ENCODE results near the gene ADSS2. TPM values are rescaled to one million over a fixed set of nuclear protein-coding genes. Genes with fewer than 3 reads are reported as not detected.
"Not testable (repeated sequence)": the region's sequence is repeated elsewhere in the genome, so short reads cannot be mapped to it uniquely, and the experiment has no call there.

The ADSS2 gene
- polyA plus RNA-seq (2013, experiment 1 of 2) = 30.7 TPM
- 34.8 TPM for polyA plus RNA-seq (2013, experiment 2 of 2)

GRCh38 chr1:244451539-244451950 lies at the start of gene ADSS2:
Gene ADSS2, minus strand, starts transcription at chr1:244451909. Its CDS starts 92 bp downstream, at chr1:244451817.
- Histone ChIP-seq H3K9me3 (ENCODE audit: control insufficient read depth, low read length) (peaks cover 10% of the 10 kb centered on the region), H3K4me3 (ENCODE audit: extremely low read depth, insufficient read depth, low read length, poor library complexity, severe bottlenecking) (peak within 1 kb of the TSS; percentile 92), H3K27ac (ENCODE audit: low read depth, low read length, severe bottlenecking) (peak within 1 kb of the TSS; percentile 87), H3K36me3 (ENCODE audit: control insufficient read depth, insufficient read depth, low read length) (peaks cover 3% of the 10 kb centered on the region), H3K4me1 (ENCODE audit: control insufficient read depth, insufficient read depth, low read length, poor library complexity, severe bottlenecking) (peaks cover 22% of the 10 kb centered on the region)
- WGBS, 2 experiments (ENCODE audit: insufficient coverage in 2 of 2) = 0 to 1% methylated on average over 30 to 38 of the region's 45 CpGs

DNA sequence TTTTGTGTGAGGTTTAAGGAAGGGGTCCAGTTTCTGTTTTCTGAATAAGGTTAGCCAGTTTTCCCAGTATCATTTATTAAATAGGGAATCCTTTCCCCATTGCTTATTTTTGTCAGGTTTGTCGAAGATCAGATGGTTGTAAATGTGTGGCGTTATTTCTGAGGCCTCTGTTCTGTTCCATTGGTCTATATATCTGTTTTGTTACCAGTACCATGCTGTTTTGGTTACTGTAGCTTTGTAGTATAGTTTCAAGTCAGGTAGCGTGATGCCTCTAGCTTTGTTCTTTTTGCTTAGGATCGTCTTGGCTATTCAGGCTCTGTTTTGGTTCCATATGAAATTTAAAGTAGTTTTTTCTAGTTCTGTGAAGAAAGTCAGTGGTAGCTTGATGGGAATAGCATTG lies 48.8 kb upstream of the ADSS2 start:
- not testable (repeated sequence) for H3K36me3 ChIP-seq (ENCODE audit: control insufficient read depth, insufficient read depth, low read length); H3K9me3 ChIP-seq (ENCODE audit: control insufficient read depth, low read length); H3K4me1 ChIP-seq (ENCODE audit: control insufficient read depth, insufficient read depth, low read length, poor library complexity, severe bottlenecking); H3K4me3 ChIP-seq (ENCODE audit: extremely low read depth, insufficient read depth, low read length, poor library complexity, severe bottlenecking); H3K27ac ChIP-seq (ENCODE audit: low read depth, low read length, severe bottlenecking)
- WGBS, 2 experiments (ENCODE audit: insufficient coverage in 2 of 2) = 60 to 89% methylated on average over 1 to 3 of the region's 4 CpGs

GRCh38 chr1:244499484-244499883 lies 47.8 kb upstream of the ADSS2 start:
- H3K27ac ChIP-seq (ENCODE audit: low read depth, low read length, severe bottlenecking); H3K4me3 ChIP-seq (ENCODE audit: extremely low read depth, insufficient read depth, low read length, poor library complexity, severe bottlenecking); H3K9me3 ChIP-seq (ENCODE audit: control insufficient read depth, low read length); H3K4me1 ChIP-seq (ENCODE audit: control insufficient read depth, insufficient read depth, low read length, poor library complexity, severe bottlenecking); H3K36me3 ChIP-seq (ENCODE audit: control insufficient read depth, insufficient read depth, low read length): not testable (repeated sequence)
- no CpG with 5 or more reads among the region's 2 CpGs for WGBS, 2 experiments (ENCODE audit: insufficient coverage in 2 of 2)

DNA sequence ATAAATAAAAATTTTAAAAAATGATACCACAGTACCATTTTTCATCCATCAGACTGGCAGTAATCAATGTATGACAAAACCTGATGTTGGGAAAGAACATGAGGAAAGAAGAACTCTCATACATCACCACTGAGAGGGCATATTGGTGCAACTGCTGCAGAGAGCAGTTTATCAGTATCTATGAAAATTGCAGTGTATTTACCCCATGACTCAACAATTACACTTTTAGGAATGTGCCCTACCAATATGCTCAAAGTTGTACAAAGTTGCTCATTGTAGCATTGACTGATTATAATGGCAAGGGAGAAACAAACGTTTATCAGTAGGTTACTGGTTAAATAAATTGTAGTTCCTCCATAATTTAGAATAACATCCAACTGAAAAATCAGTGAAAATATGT lies 46.1 kb upstream of the ADSS2 start:
- H3K4me3 ChIP-seq (ENCODE audit: extremely low read depth, insufficient read depth, low read length, poor library complexity, severe bottlenecking) = no peak overlapping the region
- H3K9me3 ChIP-seq (ENCODE audit: control insufficient read depth, low read length) = no peaks in the 10 kb centered on the region
- no peak overlapping the region for H3K27ac ChIP-seq (ENCODE audit: low read depth, low read length, severe bottlenecking)
- peaks cover 2% of the 10 kb centered on the region for H3K4me1 ChIP-seq (ENCODE audit: control insufficient read depth, insufficient read depth, low read length, poor library complexity, severe bottlenecking)
- no peaks in the 10 kb centered on the region for H3K36me3 ChIP-seq (ENCODE audit: control insufficient read depth, insufficient read depth, low read length)
- no CpG with 5 or more reads among the region's 1 CpG for WGBS, 2 experiments (ENCODE audit: insufficient coverage in 2 of 2)

- Histone ChIP-seq H3K4me3 (ENCODE audit: extremely low read depth, insufficient read depth, low read length, poor library complexity, severe bottlenecking) (no peak overlapping the region), H3K36me3 (ENCODE audit: control insufficient read depth, insufficient read depth, low read length) (no peaks in the 10 kb centered on the region), H3K27ac (ENCODE audit: low read depth, low read length, severe bottlenecking) (no peak overlapping the region), H3K4me1 (ENCODE audit: control insufficient read depth, insufficient read depth, low read length, poor library complexity, severe bottlenecking) (no peaks in the 10 kb centered on the region), H3K9me3 (ENCODE audit: control insufficient read depth, low read length) (no peaks in the 10 kb centered on the region)
- 36 to 50% methylated on average over 1 of the region's 1 CpG for WGBS, 2 experiments (ENCODE audit: insufficient coverage in 2 of 2)
These were observed 44.5 kb upstream of the ADSS2 start for GRCh38 chr1:244496186-244496585.

DNA sequence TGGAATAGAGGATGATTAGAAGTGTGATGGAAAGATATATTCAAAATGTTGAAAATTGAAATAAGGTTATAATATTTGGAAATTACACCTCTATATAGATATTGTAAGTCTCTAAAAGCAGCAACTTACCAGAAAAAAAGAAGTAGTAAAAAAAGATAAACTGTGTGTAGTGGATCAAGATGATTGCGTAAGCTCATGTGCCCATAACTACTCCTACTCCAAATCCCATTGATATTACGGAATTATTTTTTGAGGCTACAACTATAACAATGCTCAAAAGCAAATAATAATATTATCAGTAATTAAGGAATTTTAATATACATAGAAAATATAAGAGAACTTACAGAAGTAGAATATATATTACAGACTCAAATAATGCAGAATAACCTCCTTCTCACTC lies 42.9 kb upstream of the ADSS2 start:
- Histone ChIP-seq H3K4me3 (ENCODE audit: extremely low read depth, insufficient read depth, low read length, poor library complexity, severe bottlenecking) (no peak overlapping the region), H3K9me3 (ENCODE audit: control insufficient read depth, low read length) (no peaks in the 10 kb centered on the region), H3K4me1 (ENCODE audit: control insufficient read depth, insufficient read depth, low read length, poor library complexity, severe bottlenecking) (no peaks in the 10 kb centered on the region), H3K36me3 (ENCODE audit: control insufficient read depth, insufficient read depth, low read length) (no peaks in the 10 kb centered on the region), H3K27ac (ENCODE audit: low read depth, low read length, severe bottlenecking) (no peak overlapping the region)
- WGBS, 2 experiments (ENCODE audit: insufficient coverage in 2 of 2) = no CpG with 5 or more reads among the region's 2 CpGs

GRCh38 chr1:244484971-244485370 lies 33.3 kb upstream of the ADSS2 start:
- no CpG with 5 or more reads among the region's 3 CpGs for WGBS, 2 experiments (ENCODE audit: insufficient coverage in 2 of 2)
- H3K9me3 ChIP-seq (ENCODE audit: control insufficient read depth, low read length); H3K27ac ChIP-seq (ENCODE audit: low read depth, low read length, severe bottlenecking): not testable (repeated sequence)

GRCh38 chr1:244473059-244473605 lies 21.4 kb upstream of the ADSS2 start:
- no peak overlapping the region for H3K4me3 ChIP-seq (ENCODE audit: extremely low read depth, insufficient read depth, low read length, poor library complexity, severe bottlenecking)
- no peaks in the 10 kb centered on the region for H3K9me3 ChIP-seq (ENCODE audit: control insufficient read depth, low read length)
- no peaks in the 10 kb centered on the region for H3K36me3 ChIP-seq (ENCODE audit: control insufficient read depth, insufficient read depth, low read length)
- no peak overlapping the region for H3K27ac ChIP-seq (ENCODE audit: low read depth, low read length, severe bottlenecking)
- 95 to 97% methylated on average over 3 to 4 of the region's 6 CpGs for WGBS, 2 experiments (ENCODE audit: insufficient coverage in 2 of 2)
- H3K4me1 ChIP-seq (ENCODE audit: control insufficient read depth, insufficient read depth, low read length, poor library complexity, severe bottlenecking) = no peaks in the 10 kb centered on the region

More at GRCh38 chr1:244484971-244485370, 33.3 kb upstream of the ADSS2 start:
- not testable (repeated sequence) for H3K4me1 ChIP-seq (ENCODE audit: control insufficient read depth, insufficient read depth, low read length, poor library complexity, severe bottlenecking); H3K36me3 ChIP-seq (ENCODE audit: control insufficient read depth, insufficient read depth, low read length); H3K4me3 ChIP-seq (ENCODE audit: extremely low read depth, insufficient read depth, low read length, poor library complexity, severe bottlenecking)

DNA sequence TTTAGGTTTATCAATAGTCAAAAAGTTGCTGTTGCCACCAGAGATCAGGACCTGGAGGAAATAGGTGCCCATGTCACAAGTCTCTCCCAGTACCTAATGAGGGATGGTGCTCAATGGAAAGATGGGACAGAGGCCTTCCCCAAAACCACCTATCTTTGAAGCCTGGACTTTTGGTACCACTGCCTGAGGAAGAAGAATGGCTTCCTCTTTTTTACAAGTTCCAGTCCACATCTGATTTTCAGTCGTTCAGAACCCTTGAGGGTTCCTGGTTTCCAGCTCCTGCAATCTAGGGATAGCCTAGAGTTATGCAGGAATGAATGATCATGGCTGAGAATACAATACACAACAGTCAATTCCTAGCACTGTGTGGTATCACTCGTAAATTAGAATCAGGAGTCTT lies 15.0 kb upstream of the ADSS2 start:
- no peaks in the 10 kb centered on the region for H3K4me1 ChIP-seq (ENCODE audit: control insufficient read depth, insufficient read depth, low read length, poor library complexity, severe bottlenecking)
- H3K27ac ChIP-seq (ENCODE audit: low read depth, low read length, severe bottlenecking) = no peak overlapping the region
- no peak overlapping the region for H3K4me3 ChIP-seq (ENCODE audit: extremely low read depth, insufficient read depth, low read length, poor library complexity, severe bottlenecking)
- WGBS, 2 experiments (ENCODE audit: insufficient coverage in 2 of 2) = no CpG with 5 or more reads among the region's 2 CpGs
- H3K36me3 ChIP-seq (ENCODE audit: control insufficient read depth, insufficient read depth, low read length) = no peaks in the 10 kb centered on the region
- no peaks in the 10 kb centered on the region for H3K9me3 ChIP-seq (ENCODE audit: control insufficient read depth, low read length)

DNA sequence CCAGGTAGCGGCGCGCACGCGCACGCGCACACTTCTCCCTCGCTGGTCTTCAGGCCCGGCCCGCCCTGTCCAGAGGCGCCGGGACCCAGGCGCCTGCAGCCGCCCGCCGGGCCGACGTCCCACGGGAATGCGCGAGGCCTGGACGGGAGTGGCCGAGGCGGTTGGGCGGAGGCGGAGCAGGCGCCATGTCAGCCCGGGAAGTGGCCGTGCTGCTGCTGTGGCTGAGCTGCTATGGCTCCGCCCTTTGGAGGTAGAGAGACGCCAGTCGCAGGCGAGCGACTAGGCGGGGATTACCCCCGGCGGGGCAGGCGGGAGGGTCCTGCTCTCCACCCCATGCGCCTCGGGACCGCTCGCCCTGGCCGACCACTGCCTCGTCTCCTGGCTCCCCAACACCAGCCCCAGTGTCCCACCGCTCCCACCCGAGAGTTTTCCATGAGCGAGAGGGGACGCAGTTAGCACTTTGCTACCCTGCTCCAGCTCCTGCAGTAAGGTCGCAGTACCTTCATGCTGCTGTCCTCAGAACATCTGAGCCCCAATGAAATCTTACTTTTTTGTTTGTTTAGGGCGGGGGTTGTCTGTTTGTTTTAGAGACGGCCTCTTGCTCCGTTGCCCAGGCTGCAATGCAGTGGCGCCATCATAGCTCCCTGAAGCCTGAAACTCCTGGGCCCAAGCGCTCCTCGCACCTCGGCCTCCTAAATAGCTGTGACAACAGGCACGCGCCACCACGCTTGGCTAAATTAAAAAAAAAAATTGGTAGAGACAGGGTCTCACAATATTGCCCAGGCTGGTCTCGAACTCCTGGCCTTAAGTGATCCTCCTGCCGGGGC lies 9.7 kb upstream of the ADSS2 start, which contains the start of gene CATSPERE:
Gene CATSPERE (plus strand): TSS at position 29 of the 827 bp plus-strand sequence. CDS start 157 bp downstream, at position 186.
- peaks cover 9% of the 10 kb centered on the region for H3K9me3 ChIP-seq (ENCODE audit: control insufficient read depth, low read length)
- no peaks in the 10 kb centered on the region for H3K36me3 ChIP-seq (ENCODE audit: control insufficient read depth, insufficient read depth, low read length)
- H3K27ac ChIP-seq (ENCODE audit: low read depth, low read length, severe bottlenecking) = no peak within 1 kb of the TSS
- WGBS, 2 experiments (ENCODE audit: insufficient coverage in 2 of 2) = 84 to 87% methylated on average over 56 to 59 of the region's 61 CpGs
- H3K4me3 ChIP-seq (ENCODE audit: extremely low read depth, insufficient read depth, low read length, poor library complexity, severe bottlenecking) = peak within 1 kb of the TSS; percentile 8
- H3K4me1 ChIP-seq (ENCODE audit: control insufficient read depth, insufficient read depth, low read length, poor library complexity, severe bottlenecking) = no peaks in the 10 kb centered on the region

GRCh38 chr1:244460197-244460596 lies 8.5 kb upstream of the ADSS2 start:
- no peak overlapping the region for H3K27ac ChIP-seq (ENCODE audit: low read depth, low read length, severe bottlenecking)
- peaks cover 14% of the 10 kb centered on the region for H3K9me3 ChIP-seq (ENCODE audit: control insufficient read depth, low read length)
- H3K4me1 ChIP-seq (ENCODE audit: control insufficient read depth, insufficient read depth, low read length, poor library complexity, severe bottlenecking) = no peaks in the 10 kb centered on the region
- 97% methylated on average over 3 of the region's 4 CpGs for WGBS, 2 experiments (ENCODE audit: insufficient coverage in 2 of 2)
- no peaks in the 10 kb centered on the region for H3K36me3 ChIP-seq (ENCODE audit: control insufficient read depth, insufficient read depth, low read length)
- H3K4me3 ChIP-seq (ENCODE audit: extremely low read depth, insufficient read depth, low read length, poor library complexity, severe bottlenecking) = no peak overlapping the region
